WTC11 (cell line): ENCODE measurements around the gene RUNX1. TPM values are rescaled to one million over a fixed set of nuclear protein-coding genes. Genes with fewer than 3 reads are reported as not detected.

Experiments used
- ATAC-seq: fragments of 200-7000 bp; cut with Tn5 transposase; 2 replicates; pipeline ENCODE4 v1.10.0; 2021; ENCODE audit warnings: mild to moderate bottlenecking, moderate library complexity
- CTCF ChIA-PET: fragments of 300-600 bp; sonication (Branson Sonifier 250); formaldehyde crosslinking; loops from one replicate; lab custom pipeline; 2021; ENCODE audit warnings: antibody characterized with exemption; lab: Charles Lee
- POLR2A ChIA-PET: fragments of 350-600 bp; sonication (Branson Sonifier 250); formaldehyde crosslinking; loops from one replicate; lab custom pipeline; 2021; ENCODE audit warnings: antibody characterized with exemption; lab: Charles Lee
- DNase-seq: peaks from one replicate; pipeline ENCODE4 v3.0.0; 2021; ENCODE audit warnings: low spot score
- H3K27ac Mint-ChIP-seq: 2 replicates; pipeline ENCODE4 v1.8.0; 2021; ENCODE audit warnings: mixed read lengths
- H3K27me3 Mint-ChIP-seq: 2 replicates; pipeline ENCODE4 v1.8.0; 2021; ENCODE audit warnings: low read depth, mild to moderate bottlenecking, moderate library complexity, mixed read lengths
- H3K36me3 Mint-ChIP-seq: 2 replicates; pipeline ENCODE4 v1.8.0; 2021; ENCODE audit warnings: mixed read lengths
- H3K4me1 Mint-ChIP-seq: 2 replicates; pipeline ENCODE4 v1.8.0; 2022; ENCODE audit warnings: mixed read lengths
- H3K4me3 Mint-ChIP-seq: 2 replicates; pipeline ENCODE4 v1.8.0; 2021; ENCODE audit warnings: mild to moderate bottlenecking, moderate library complexity, mixed read lengths
- H3K9me3 Mint-ChIP-seq: 2 replicates; pipeline ENCODE4 v1.8.0; 2021; ENCODE audit warnings: mixed read lengths
- GRHL2 ChIP-seq: fragments of 250-450 bp; sonication (Bioruptor Pico); IDR thresholded peaks from 2 replicates; pipeline ENCODE4 v1.8.0; 2022; ENCODE audit warnings: mild to moderate bottlenecking, moderate library complexity; ENCODE audit not compliant: insufficient replicate concordance, severe bottlenecking
- HMGA2 ChIP-seq: fragments of 250-450 bp; sonication (Bioruptor Pico); IDR thresholded peaks from 2 replicates; pipeline ENCODE4 v1.4.0; 2021; ENCODE audit warnings: mild to moderate bottlenecking, moderate library complexity
- MXD4 ChIP-seq: fragments of 250-450 bp; sonication (Bioruptor Pico); IDR thresholded peaks from 2 replicates; pipeline ENCODE4 v1.8.0; 2021; ENCODE audit warnings: mild to moderate bottlenecking, moderate library complexity, borderline replicate concordance
- NFYB ChIP-seq: sonication (generic); formaldehyde crosslinking; conservative IDR thresholded peaks from 2 replicates; pipeline ENCODE4 v1.8.0; 2022; ENCODE audit warnings: low read depth, missing genetic modification reagents
- NR3C1 ChIP-seq: sonication (generic); formaldehyde crosslinking; conservative IDR thresholded peaks from 2 replicates; pipeline ENCODE4 v1.8.1; 2023; ENCODE audit warnings: low read depth, mild to moderate bottlenecking, missing genetic modification reagents
- RORB ChIP-seq: fragments of 250-450 bp; sonication (Bioruptor Pico); IDR thresholded peaks from 2 replicates; pipeline ENCODE4 v1.9.0; 2021; ENCODE audit warnings: mild to moderate bottlenecking
- SMAD4 ChIP-seq: sonication (generic); formaldehyde crosslinking; IDR thresholded peaks from 2 replicates; pipeline ENCODE4 v1.8.0; 2022; ENCODE audit warnings: mild to moderate bottlenecking, missing genetic modification reagents
- TP53 ChIP-seq: sonication (generic); formaldehyde crosslinking; IDR thresholded peaks from 2 replicates; pipeline ENCODE4 v1.8.1; 2023; ENCODE audit warnings: mild to moderate bottlenecking, missing genetic modification reagents
- ZNF423 ChIP-seq: fragments of 250-450 bp; sonication (Bioruptor Pico); IDR thresholded peaks from 2 replicates; pipeline ENCODE4 v2.1.2; 2022; ENCODE audit warnings: mild to moderate bottlenecking, moderate library complexity
- total RNA-seq: library from RNA; stranded (reverse); gene quantifications from 3 replicates; pipeline ENCODE4 v1.2.3, GENCODE V29; 2021
- TF ChIP-seq, protein P1 (sequence below): fragments of 250-450 bp; sonication (Bioruptor Pico); IDR thresholded peaks from 2 replicates; pipeline ENCODE4 v1.9.0; 2021; ENCODE audit warnings: mild to moderate bottlenecking
- TF ChIP-seq, protein P2 (sequence below): fragments of 250-450 bp; sonication (Bioruptor Pico); IDR thresholded peaks from 2 replicates; pipeline ENCODE4 v2.1.2; 2022; ENCODE audit warnings: mild to moderate bottlenecking, moderate library complexity
- TF ChIP-seq, protein P3 (sequence below): fragments of 250-450 bp; sonication (Bioruptor Pico); IDR thresholded peaks from 2 replicates; pipeline ENCODE4 v1.9.0; 2021; ENCODE audit warnings: moderate library complexity, mild to moderate bottlenecking, inconsistent platforms, borderline replicate concordance
- TF ChIP-seq, protein P4 (sequence below): sonication (generic); formaldehyde crosslinking; IDR thresholded peaks from 2 replicates; pipeline ENCODE4 v1.8.1; 2022; ENCODE audit warnings: low read depth, mild to moderate bottlenecking, moderate library complexity, missing genetic modification reagents, borderline replicate concordance
- TF ChIP-seq, protein P5 (sequence below): sonication (generic); formaldehyde crosslinking; IDR thresholded peaks from 2 replicates; pipeline ENCODE4 v1.8.1; 2023; ENCODE audit warnings: mild to moderate bottlenecking, missing genetic modification reagents
- TF ChIP-seq, protein P6 (sequence below): sonication (generic); formaldehyde crosslinking; IDR thresholded peaks from 2 replicates; pipeline ENCODE4 v1.8.1; 2023; ENCODE audit warnings: mild to moderate bottlenecking, missing genetic modification reagents, moderate library complexity
- TF ChIP-seq, protein P7 (sequence below): sonication (generic); formaldehyde crosslinking; IDR thresholded peaks from 2 replicates; pipeline ENCODE4 v1.8.0; 2023; ENCODE audit warnings: mild to moderate bottlenecking, missing genetic modification reagents
- TF ChIP-seq, protein P8 (sequence below): sonication (generic); formaldehyde crosslinking; IDR thresholded peaks from 2 replicates; pipeline ENCODE4 v1.8.1; 2022; ENCODE audit warnings: low read depth, missing genetic modification reagents, borderline replicate concordance
- TF ChIP-seq, protein P9 (sequence below): fragments of 250-450 bp; sonication (Bioruptor Pico); conservative IDR thresholded peaks from 2 replicates; pipeline ENCODE4 v1.9.0; 2021; ENCODE audit warnings: mild to moderate bottlenecking
- TF ChIP-seq, protein P10 (sequence below): sonication (generic); formaldehyde crosslinking; IDR thresholded peaks from 2 replicates; pipeline ENCODE4 v1.8.1; 2022; ENCODE audit warnings: mild to moderate bottlenecking, missing genetic modification reagents, moderate library complexity, borderline replicate concordance

RUNX1 gene
- total RNA-seq, 1 experiment from 2014 or later = 2.2 TPM

DNA sequence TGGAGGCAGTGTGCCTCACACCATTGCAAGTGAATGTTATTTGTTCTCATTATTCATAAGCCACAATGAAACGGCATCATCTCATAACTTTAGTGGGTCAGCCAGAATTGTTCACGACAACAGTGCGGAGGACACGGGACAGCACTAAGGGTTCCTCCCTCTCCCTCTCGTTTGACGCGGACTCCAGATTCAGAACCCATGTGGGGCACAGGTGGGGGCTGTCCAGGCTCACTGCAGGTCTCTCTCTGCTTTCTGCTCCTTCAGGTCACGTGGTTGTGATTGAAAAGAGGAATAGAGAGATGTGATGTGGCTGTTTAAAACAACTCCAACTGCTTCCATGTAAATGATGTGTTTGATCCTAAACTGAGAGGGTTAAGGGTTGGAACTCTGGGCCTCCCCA is 13.5 kb downstream of the RUNX1 start:
- ChIA-PET POLR2A (no interaction called here), CTCF (no interaction called here)
- H3K4me3 Mint-ChIP-seq = no peak overlapping the region
- no peaks in the 10 kb centered on the region; the same call in 1 of the 2 replicates for H3K9me3 Mint-ChIP-seq
- no peak for ATAC-seq
- TF ChIP-seq, protein P1, sequence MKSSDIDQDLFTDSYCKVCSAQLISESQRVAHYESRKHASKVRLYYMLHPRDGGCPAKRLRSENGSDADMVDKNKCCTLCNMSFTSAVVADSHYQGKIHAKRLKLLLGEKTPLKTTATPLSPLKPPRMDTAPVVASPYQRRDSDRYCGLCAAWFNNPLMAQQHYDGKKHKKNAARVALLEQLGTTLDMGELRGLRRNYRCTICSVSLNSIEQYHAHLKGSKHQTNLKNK (CRISPR knock-in tag) = no peak
- TF ChIP-seq MXD4 = no peak
- TF ChIP-seq RORB (CRISPR knock-in tag) = no peak
- TF ChIP-seq TP53 = no peak
- TF ChIP-seq, protein P2, sequence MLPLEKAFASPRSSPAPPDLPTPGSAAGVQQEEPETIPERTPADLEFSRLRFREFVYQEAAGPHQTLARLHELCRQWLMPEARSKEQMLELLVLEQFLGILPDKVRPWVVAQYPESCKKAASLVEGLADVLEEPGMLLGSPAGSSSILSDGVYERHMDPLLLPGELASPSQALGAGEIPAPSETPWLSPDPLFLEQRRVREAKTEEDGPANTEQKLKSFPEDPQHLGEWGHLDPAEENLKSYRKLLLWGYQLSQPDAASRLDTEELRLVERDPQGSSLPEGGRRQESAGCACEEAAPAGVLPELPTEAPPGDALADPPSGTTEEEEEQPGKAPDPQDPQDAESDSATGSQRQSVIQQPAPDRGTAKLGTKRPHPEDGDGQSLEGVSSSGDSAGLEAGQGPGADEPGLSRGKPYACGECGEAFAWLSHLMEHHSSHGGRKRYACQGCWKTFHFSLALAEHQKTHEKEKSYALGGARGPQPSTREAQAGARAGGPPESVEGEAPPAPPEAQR (CRISPR knock-in tag) = no peak
- TF ChIP-seq, protein P3, sequence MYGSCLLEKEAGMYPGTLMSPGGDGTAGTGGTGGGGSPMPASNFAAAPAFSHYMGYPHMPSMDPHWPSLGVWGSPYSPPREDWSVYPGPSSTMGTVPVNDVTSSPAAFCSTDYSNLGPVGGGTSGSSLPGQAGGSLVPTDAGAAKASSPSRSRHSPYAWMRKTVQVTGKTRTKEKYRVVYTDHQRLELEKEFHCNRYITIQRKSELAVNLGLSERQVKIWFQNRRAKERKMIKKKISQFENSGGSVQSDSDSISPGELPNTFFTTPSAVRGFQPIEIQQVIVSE = no peak
- TF ChIP-seq SMAD4 = no peak
- TF ChIP-seq, protein P4, sequence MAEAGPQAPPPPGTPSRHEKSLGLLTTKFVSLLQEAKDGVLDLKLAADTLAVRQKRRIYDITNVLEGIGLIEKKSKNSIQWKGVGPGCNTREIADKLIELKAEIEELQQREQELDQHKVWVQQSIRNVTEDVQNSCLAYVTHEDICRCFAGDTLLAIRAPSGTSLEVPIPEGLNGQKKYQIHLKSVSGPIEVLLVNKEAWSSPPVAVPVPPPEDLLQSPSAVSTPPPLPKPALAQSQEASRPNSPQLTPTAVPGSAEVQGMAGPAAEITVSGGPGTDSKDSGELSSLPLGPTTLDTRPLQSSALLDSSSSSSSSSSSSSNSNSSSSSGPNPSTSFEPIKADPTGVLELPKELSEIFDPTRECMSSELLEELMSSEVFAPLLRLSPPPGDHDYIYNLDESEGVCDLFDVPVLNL = no peak
- TF ChIP-seq, protein P5, sequence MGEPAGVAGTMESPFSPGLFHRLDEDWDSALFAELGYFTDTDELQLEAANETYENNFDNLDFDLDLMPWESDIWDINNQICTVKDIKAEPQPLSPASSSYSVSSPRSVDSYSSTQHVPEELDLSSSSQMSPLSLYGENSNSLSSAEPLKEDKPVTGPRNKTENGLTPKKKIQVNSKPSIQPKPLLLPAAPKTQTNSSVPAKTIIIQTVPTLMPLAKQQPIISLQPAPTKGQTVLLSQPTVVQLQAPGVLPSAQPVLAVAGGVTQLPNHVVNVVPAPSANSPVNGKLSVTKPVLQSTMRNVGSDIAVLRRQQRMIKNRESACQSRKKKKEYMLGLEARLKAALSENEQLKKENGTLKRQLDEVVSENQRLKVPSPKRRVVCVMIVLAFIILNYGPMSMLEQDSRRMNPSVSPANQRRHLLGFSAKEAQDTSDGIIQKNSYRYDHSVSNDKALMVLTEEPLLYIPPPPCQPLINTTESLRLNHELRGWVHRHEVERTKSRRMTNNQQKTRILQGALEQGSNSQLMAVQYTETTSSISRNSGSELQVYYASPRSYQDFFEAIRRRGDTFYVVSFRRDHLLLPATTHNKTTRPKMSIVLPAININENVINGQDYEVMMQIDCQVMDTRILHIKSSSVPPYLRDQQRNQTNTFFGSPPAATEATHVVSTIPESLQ (CRISPR knock-in tag) = no peak
- TF ChIP-seq NR3C1 (CRISPR knock-in tag) = no peak
- no peak for TF ChIP-seq ZNF423
- TF ChIP-seq, protein P6, sequence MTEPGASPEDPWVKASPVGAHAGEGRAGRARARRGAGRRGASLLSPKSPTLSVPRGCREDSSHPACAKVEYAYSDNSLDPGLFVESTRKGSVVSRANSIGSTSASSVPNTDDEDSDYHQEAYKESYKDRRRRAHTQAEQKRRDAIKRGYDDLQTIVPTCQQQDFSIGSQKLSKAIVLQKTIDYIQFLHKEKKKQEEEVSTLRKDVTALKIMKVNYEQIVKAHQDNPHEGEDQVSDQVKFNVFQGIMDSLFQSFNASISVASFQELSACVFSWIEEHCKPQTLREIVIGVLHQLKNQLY (CRISPR knock-in tag) = no peak
- no peak for TF ChIP-seq HMGA2 (CRISPR knock-in tag)
- TF ChIP-seq, protein P7, sequence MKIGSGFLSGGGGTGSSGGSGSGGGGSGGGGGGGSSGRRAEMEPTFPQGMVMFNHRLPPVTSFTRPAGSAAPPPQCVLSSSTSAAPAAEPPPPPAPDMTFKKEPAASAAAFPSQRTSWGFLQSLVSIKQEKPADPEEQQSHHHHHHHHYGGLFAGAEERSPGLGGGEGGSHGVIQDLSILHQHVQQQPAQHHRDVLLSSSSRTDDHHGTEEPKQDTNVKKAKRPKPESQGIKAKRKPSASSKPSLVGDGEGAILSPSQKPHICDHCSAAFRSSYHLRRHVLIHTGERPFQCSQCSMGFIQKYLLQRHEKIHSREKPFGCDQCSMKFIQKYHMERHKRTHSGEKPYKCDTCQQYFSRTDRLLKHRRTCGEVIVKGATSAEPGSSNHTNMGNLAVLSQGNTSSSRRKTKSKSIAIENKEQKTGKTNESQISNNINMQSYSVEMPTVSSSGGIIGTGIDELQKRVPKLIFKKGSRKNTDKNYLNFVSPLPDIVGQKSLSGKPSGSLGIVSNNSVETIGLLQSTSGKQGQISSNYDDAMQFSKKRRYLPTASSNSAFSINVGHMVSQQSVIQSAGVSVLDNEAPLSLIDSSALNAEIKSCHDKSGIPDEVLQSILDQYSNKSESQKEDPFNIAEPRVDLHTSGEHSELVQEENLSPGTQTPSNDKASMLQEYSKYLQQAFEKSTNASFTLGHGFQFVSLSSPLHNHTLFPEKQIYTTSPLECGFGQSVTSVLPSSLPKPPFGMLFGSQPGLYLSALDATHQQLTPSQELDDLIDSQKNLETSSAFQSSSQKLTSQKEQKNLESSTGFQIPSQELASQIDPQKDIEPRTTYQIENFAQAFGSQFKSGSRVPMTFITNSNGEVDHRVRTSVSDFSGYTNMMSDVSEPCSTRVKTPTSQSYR = no peak
- no peak overlapping the region for H3K27ac Mint-ChIP-seq
- H3K4me1 Mint-ChIP-seq = no peaks in the 10 kb centered on the region
- H3K27me3 Mint-ChIP-seq = no peaks in the 10 kb centered on the region; the same call in 1 of the 2 replicates
- no peak for DNase-seq
- no peaks in the 10 kb centered on the region for H3K36me3 Mint-ChIP-seq

DNA sequence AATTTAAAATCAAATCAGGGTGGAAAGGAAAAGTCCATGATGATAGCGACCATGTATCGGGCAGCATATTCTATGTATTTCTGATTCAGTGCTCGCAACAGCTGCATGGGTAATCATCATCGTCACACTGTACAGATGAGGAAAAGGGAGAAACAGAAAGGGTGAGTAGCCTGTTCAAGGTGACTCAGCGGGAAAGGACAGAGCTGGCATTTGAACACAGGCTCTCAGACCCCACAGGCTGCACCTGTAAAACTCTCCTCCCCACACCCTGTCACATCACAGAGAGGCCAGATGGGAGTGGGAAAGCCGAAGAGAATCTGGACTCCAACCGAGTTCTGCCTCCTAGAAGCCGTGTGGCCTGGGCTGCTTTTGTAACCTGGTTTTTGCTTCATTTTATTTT is 14.0 kb downstream of the RUNX1 start:
- Mint-ChIP-seq H3K36me3 (no peaks in the 10 kb centered on the region), H3K9me3 (no peaks in the 10 kb centered on the region; the same call in 1 of the 2 replicates), H3K4me3 (no peak overlapping the region), H3K4me1 (no peaks in the 10 kb centered on the region), H3K27ac (no peak overlapping the region), H3K27me3 (no peaks in the 10 kb centered on the region; the same call in 1 of the 2 replicates)
- ATAC-seq = no peak
- CTCF ChIA-PET = interaction anchor here (1.4 kb wide), 1 partner anchor 16 kb away, joined by 3 read pairs; no protein-coding TSS in a partner anchor
- no peak for DNase-seq
- POLR2A ChIA-PET = no interaction called here
- TF ChIP-seq NFYB (no peak), GRHL2 (CRISPR knock-in tag) (no peak)
- TF ChIP-seq, protein P8, sequence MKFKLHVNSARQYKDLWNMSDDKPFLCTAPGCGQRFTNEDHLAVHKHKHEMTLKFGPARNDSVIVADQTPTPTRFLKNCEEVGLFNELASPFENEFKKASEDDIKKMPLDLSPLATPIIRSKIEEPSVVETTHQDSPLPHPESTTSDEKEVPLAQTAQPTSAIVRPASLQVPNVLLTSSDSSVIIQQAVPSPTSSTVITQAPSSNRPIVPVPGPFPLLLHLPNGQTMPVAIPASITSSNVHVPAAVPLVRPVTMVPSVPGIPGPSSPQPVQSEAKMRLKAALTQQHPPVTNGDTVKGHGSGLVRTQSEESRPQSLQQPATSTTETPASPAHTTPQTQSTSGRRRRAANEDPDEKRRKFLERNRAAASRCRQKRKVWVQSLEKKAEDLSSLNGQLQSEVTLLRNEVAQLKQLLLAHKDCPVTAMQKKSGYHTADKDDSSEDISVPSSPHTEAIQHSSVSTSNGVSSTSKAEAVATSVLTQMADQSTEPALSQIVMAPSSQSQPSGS (CRISPR knock-in tag) = no peak
- TF ChIP-seq, protein P9, sequence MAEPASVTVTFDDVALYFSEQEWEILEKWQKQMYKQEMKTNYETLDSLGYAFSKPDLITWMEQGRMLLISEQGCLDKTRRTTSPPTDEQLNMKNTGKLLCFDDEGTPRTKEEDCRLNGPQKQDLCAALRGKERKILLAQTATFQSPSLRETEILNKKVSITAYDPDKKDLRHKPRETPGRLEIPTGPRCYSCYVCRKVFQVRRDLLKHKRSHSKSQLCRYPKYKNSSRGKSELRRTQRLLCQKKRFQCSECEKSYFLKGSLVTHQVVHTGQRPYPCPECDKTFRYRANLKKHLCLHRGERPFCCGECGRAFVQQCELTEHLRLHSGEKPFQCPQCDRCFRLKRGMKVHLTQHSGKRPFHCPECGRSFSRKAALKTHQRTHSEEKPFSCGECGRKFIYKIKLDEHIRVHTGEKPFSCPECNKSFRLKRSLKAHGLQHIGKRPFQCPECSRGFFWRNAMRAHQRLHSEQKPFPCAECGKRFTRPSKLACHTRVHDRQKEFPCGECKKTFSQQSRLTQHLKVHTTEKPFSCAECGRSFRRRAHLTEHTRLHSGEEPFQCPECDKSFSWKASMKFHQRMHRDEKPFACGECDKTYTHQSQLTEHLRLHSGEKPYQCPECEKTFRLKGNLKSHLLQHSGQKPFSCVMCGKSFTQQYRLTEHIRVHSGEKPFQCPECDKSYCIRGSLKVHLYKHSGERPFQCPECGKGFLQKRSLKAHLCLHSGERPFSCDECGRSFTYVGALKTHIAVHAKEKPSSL (CRISPR knock-in tag) = no peak
- TF ChIP-seq, protein P4 = no peak
- TF ChIP-seq, protein P10, sequence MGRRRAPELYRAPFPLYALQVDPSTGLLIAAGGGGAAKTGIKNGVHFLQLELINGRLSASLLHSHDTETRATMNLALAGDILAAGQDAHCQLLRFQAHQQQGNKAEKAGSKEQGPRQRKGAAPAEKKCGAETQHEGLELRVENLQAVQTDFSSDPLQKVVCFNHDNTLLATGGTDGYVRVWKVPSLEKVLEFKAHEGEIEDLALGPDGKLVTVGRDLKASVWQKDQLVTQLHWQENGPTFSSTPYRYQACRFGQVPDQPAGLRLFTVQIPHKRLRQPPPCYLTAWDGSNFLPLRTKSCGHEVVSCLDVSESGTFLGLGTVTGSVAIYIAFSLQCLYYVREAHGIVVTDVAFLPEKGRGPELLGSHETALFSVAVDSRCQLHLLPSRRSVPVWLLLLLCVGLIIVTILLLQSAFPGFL (CRISPR knock-in tag) = no peak
